ENCODE results near the gene C14orf180. TPM values are rescaled to one million over a fixed set of nuclear protein-coding genes. Genes with fewer than 3 reads are reported as not detected.

C14orf180 gene
- total RNA-seq, 1 donor from 2014 or later: not detected

GRCh38 chr14:104555430-104556255, 23.9 kb upstream of the C14orf180 start:
- no peak overlapping the region for H3K27ac Mint-ChIP-seq
- peaks cover 13% of the 10 kb centered on the region for H3K27me3 Mint-ChIP-seq
- no peak overlapping the region for H3K4me3 Mint-ChIP-seq
- peaks cover 4% of the 10 kb centered on the region for H3K4me1 Mint-ChIP-seq (ENCODE audit: unreplicated experiment)
- H3K36me3 Mint-ChIP-seq: no peaks in the 10 kb centered on the region
- no peaks in the 10 kb centered on the region for H3K9me3 Mint-ChIP-seq
- DNase-seq (ENCODE audit: extremely low spot score, unreplicated experiment): no peak
- TF ChIP-seq, protein P1, sequence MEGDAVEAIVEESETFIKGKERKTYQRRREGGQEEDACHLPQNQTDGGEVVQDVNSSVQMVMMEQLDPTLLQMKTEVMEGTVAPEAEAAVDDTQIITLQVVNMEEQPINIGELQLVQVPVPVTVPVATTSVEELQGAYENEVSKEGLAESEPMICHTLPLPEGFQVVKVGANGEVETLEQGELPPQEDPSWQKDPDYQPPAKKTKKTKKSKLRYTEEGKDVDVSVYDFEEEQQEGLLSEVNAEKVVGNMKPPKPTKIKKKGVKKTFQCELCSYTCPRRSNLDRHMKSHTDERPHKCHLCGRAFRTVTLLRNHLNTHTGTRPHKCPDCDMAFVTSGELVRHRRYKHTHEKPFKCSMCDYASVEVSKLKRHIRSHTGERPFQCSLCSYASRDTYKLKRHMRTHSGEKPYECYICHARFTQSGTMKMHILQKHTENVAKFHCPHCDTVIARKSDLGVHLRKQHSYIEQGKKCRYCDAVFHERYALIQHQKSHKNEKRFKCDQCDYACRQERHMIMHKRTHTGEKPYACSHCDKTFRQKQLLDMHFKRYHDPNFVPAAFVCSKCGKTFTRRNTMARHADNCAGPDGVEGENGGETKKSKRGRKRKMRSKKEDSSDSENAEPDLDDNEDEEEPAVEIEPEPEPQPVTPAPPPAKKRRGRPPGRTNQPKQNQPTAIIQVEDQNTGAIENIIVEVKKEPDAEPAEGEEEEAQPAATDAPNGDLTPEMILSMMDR (conservative IDR thresholded peaks at IDR 0.05): no peak

DNA sequence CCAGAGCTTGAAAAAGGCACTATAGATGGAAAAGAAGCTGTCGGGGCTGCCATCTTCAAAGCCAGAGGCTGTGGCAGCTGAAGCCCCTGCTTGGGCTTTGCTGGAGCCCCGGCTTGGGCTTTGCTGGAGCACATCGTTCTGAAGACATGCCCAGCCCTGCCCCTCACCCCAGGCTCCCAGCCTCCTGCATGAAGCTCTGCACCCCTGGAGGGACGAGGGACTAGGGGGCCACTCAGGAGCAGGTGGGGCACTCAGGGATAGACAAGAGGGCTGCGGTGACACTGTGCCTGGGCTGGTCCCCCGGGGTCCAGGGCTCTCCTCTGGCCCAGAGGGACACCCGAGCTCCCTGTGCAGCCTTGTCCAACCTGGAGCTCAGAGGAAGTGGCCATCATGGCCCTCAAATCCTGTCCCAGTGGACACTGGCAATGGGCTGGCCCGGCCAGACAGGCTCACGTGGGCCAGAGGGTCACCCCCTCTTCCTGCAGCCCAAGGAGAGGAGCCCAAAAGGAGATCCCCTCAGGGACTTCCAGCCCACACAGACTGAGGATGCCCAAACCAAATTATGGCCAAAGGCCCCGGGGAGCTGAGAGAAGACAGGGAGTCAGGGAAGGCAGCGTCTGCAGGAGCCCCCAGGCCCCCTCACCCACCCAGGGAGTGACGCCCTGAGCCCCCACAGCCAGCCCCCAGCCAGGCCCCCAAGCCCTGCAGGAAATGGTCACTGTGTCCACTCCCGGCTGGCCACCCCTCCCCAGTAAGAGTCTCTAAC, 23.1 kb upstream of the C14orf180 start:
- Mint-ChIP-seq H3K36me3 (no peaks in the 10 kb centered on the region), H3K9me3 (no peaks in the 10 kb centered on the region), H3K27me3 (peaks cover 12% of the 10 kb centered on the region), H3K4me1 (ENCODE audit: unreplicated experiment) (peaks cover 4% of the 10 kb centered on the region), H3K4me3 (no peak overlapping the region), H3K27ac (no peak overlapping the region)
- TF ChIP-seq, protein P1 (conservative IDR thresholded peaks at IDR 0.05): no peak
- DNase-seq (ENCODE audit: extremely low spot score, unreplicated experiment): no peak

- DNase-seq (ENCODE audit: extremely low spot score, unreplicated experiment): no peak
Measured at GRCh38 chr14:104557086-104557485, 22.5 kb upstream of the C14orf180 start.

DNA sequence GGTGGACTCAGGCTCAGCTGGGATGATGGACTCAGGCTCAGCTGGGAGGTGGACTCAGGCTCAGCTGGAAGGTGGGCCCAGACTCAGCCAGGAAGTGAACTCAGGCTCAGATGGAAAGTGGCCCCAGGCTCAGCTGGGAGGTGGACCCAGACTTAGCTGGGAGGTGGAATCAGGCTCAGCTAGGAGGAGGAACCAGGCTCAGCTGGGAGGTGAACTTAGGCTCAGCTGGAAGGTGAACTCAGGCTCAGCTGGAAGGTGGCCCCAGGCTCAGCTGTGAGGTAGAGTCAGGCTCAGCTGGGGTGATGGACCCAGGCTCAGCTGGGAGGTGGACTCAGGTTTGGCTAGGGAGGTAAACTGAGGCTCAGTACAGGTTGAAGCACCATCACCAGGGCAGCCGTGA, 21.8 kb upstream of the C14orf180 start:
- Mint-ChIP-seq H3K27me3 (peaks cover 14% of the 10 kb centered on the region), H3K9me3 (no peaks in the 10 kb centered on the region), H3K36me3 (no peaks in the 10 kb centered on the region), H3K4me1 (ENCODE audit: unreplicated experiment) (peaks cover 8% of the 10 kb centered on the region), H3K27ac (no peak overlapping the region), H3K4me3 (no peak overlapping the region)
- no peak for DNase-seq (ENCODE audit: extremely low spot score, unreplicated experiment)
- TF ChIP-seq, protein P1 (conservative IDR thresholded peaks at IDR 0.05): no peak

More at GRCh38 chr14:104557086-104557485, 22.5 kb upstream of the C14orf180 start:
- Mint-ChIP-seq H3K9me3 (no peaks in the 10 kb centered on the region), H3K4me1 (ENCODE audit: unreplicated experiment) (peaks cover 8% of the 10 kb centered on the region), H3K27me3 (peaks cover 16% of the 10 kb centered on the region), H3K36me3 (no peaks in the 10 kb centered on the region), H3K27ac (no peak overlapping the region), H3K4me3 (no peak overlapping the region)
- TF ChIP-seq, protein P1 (conservative IDR thresholded peaks at IDR 0.05): no peak

DNA sequence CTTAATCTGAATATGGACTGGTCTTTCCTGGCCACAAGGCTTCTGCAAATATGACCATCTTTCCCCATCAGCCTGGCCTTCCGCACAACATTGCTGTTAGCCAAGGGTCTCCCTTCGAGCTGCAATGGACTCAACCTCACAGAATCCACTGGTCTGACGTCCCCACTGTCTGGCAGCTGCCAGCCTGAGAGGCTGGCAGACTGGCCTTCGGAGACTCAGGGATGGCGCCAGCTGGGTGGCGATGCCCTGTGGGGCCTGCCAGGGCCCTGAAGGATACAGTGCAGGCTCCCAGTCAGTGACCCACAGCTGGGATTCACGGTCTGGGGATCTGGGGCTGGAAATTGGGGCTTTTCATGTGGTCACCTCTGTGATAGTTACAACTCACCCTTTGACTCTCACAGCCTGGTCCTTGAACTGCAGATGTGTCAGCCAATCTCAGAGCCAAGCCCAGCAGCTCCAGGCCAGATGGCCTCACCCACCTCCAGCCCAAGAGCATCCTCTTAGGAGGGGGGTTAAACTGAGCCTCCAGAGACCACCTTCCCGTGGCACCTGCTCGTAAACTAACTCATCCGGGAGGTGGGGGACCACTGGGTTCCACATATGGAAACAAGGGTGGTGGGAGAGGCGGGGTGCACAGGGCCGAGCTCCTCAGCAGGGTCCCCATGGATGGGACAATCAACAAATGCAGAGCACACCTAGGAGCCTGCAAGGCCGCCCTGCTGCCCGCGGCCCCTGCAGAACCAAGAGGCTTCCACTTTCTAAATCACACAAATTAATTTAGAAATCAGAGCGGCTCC, 21.1 kb upstream of the C14orf180 start:
- Mint-ChIP-seq H3K27me3 (peaks cover 14% of the 10 kb centered on the region), H3K4me1 (ENCODE audit: unreplicated experiment) (peaks cover 8% of the 10 kb centered on the region), H3K36me3 (no peaks in the 10 kb centered on the region), H3K27ac (no peak overlapping the region), H3K9me3 (no peaks in the 10 kb centered on the region), H3K4me3 (no peak overlapping the region)
- no peak for DNase-seq (ENCODE audit: extremely low spot score, unreplicated experiment)
- TF ChIP-seq, protein P1 (conservative IDR thresholded peaks at IDR 0.05): no peak
